MG63 (cell line): ENCODE results near the gene HOXA13. TPM values are rescaled to one million over a fixed set of nuclear protein-coding genes. Genes with fewer than 3 reads are reported as not detected.
A peak's percentile ranks its signal among the peaks of the same experiment; 100 is the strongest.

Experiments
- DNase-seq: peaks from one replicate; pipeline ENCODE4 v3.0.0-alpha.2; 2020
- H3K27me3 ChIP-seq: fragments of 250-450 bp; sonication (Bioruptor Pico); 2 replicates; pipeline ENCODE4 v1.5.1; 2020; ENCODE audit warnings: mild to moderate bottlenecking, moderate library complexity
- H3K36me3 ChIP-seq: fragments of 250-450 bp; sonication (Bioruptor Pico); 2 replicates; pipeline ENCODE4 v1.5.1; 2020; ENCODE audit warnings: mild to moderate bottlenecking, moderate library complexity
- H3K4me3 ChIP-seq: fragments of 250-450 bp; sonication (Bioruptor Pico); 2 replicates; pipeline ENCODE4 v1.5.1; 2020; ENCODE audit warnings: mild to moderate bottlenecking, moderate library complexity
- H3K9me3 ChIP-seq: fragments of 250-450 bp; sonication (Bioruptor Pico); 2 replicates; pipeline ENCODE4 v1.5.1; 2020; ENCODE audit warnings: mild to moderate bottlenecking, moderate library complexity
- total RNA-seq: library from RNA; depleted of rRNA; stranded (reverse); fragments of >200 nt; shearing (Covaris generic); gene quantifications from 2 replicates; pipeline ENCODE4 v1.2.3, GENCODE V29; 2014; ENCODE audit warnings: low replicate concordance

The HOXA13 gene
- total RNA-seq, 1 experiment from 2014 or later, result 0.30 TPM

DNA sequence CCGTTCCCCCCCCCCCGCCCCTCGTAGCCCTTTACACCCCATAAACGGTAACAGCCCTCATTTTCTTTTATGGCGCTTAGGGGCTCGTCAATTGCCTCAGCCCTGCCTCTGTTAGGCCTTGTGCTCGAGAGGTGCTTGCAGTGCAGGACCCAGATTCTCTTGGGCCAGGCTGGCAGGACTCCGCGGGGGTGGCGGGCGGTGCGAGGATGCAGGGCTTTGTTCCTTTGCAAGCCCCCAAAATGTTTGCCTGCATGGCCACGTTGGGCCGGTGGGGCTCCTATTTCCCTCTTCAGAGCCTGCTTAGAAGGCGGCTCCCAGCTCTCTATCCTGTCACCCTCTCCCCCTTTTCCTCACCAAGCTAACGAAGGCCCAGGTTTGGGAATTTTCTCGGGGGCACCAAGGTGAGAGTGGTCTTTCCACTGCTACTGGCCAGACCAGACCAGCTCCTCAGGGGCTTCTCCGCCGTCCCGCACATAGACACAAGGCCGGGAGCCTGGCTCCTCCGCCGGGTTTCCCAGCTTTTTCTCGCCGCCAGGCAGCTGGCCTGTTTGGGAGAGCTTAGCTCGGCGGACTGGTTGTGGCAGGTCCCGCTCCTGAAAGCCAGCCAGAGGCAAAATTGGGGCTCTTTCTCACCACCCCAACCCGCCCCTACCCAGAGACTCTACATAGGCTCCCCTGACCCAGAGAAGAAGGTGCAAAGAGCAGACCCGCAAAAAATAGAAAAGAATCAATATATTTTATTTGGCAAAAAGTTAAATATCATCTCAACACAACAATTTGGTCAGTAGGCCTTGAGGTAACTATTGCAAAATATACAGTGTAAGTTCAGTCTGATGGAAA is 38.0 kb downstream of the HOXA13 start:
- peak overlapping the region; percentile 62 for H3K4me3 ChIP-seq
- no peaks in the 10 kb centered on the region for H3K9me3 ChIP-seq
- H3K36me3 ChIP-seq, result peaks cover 38% of the 10 kb centered on the region
- DNase-seq, result no peak
- no peaks in the 10 kb centered on the region for H3K27me3 ChIP-seq

DNA sequence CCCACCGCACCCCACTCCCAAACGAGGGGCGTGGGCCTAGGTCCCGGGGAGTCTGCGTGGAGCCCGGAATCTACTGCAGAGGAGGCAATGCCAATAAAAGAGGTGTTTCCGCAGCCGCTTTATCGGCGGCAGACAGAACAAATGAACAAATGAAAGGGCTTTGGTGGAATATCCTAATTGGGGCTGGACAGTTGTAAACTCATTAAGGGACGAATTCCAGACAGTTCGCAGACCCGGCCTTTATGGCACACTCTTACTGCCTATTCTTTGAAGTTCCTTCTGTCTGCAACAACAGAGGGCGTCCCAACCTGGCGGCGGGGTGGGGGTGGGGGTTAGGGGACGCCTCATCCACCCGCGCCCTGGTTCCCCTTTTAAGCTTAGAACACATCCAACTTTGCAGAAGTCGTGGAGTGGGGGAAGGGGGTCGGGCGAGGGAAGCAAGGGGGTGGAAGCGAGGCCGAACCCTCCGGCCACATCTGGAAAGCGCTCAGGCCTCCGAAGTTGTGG is 38.6 kb downstream of the HOXA13 start:
- peaks cover 34% of the 10 kb centered on the region for H3K36me3 ChIP-seq
- no peaks in the 10 kb centered on the region for H3K9me3 ChIP-seq
- DNase-seq, result peak; percentile 39
- H3K4me3 ChIP-seq, result peak overlapping the region; percentile 46
- no peaks in the 10 kb centered on the region for H3K27me3 ChIP-seq

DNA sequence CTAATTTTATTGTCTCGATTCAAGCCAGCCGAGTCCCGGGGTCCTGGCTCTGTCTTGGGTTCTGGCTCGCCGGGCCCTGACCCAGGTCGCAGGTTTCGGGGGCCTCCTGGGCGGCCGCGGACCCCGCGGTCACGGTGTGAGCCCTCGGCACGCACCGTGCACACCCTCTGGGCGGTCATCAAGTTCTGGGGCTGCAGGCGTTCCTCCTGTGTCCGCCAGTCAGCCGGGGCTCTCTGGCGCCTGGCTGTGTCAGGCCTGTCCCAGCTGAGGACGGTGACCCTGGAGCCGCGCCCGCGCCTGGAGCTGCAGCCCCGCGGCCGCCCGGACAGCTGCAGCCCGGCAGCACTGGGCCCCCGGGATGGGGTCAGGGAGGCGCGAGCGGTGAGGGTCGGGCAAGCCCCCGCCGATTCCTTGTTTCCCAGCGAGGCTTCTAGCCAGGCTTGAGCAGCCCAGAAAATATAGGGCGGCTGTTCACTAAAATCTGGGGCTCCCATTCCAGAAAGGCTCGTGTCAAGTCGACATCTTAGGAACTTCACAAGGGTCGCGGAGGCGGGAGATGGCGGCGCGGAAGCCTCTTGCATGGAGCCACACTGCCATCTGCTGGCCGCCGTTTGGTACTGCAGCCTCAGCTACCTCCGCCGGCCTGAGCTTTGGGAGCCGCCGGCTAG is 39.2 kb downstream of the HOXA13 start:
- peak; percentile 76 for DNase-seq
- peak overlapping the region; percentile 46 for H3K4me3 ChIP-seq
- no peaks in the 10 kb centered on the region for H3K27me3 ChIP-seq
- H3K9me3 ChIP-seq, result no peaks in the 10 kb centered on the region
- peaks cover 34% of the 10 kb centered on the region for H3K36me3 ChIP-seq

DNA sequence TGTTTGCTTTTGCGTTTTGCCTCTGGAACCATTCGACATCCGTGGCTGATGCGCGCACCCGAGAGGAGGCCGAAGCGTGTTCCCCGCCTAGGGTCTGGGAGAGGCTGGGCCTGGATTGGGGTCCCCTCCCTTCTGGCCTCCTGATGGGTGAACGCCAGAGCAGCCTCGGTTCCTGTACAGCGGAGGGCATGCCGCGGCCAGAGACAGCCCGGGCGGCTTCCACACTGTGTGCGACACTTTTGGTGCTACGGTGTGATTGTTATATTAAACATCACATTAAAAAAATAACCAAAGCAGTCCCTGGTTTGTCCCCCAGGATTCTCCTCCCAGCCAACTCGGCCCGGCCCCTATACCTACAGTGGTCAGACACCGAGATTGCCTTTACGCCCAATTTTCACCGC is 39.7 kb downstream of the HOXA13 start:
- H3K27me3 ChIP-seq, result no peaks in the 10 kb centered on the region
- no peak for DNase-seq
- H3K36me3 ChIP-seq, result peaks cover 33% of the 10 kb centered on the region
- peak overlapping the region; percentile 46; the same call in 1 of the 2 replicates for H3K4me3 ChIP-seq
- no peaks in the 10 kb centered on the region for H3K9me3 ChIP-seq

DNA sequence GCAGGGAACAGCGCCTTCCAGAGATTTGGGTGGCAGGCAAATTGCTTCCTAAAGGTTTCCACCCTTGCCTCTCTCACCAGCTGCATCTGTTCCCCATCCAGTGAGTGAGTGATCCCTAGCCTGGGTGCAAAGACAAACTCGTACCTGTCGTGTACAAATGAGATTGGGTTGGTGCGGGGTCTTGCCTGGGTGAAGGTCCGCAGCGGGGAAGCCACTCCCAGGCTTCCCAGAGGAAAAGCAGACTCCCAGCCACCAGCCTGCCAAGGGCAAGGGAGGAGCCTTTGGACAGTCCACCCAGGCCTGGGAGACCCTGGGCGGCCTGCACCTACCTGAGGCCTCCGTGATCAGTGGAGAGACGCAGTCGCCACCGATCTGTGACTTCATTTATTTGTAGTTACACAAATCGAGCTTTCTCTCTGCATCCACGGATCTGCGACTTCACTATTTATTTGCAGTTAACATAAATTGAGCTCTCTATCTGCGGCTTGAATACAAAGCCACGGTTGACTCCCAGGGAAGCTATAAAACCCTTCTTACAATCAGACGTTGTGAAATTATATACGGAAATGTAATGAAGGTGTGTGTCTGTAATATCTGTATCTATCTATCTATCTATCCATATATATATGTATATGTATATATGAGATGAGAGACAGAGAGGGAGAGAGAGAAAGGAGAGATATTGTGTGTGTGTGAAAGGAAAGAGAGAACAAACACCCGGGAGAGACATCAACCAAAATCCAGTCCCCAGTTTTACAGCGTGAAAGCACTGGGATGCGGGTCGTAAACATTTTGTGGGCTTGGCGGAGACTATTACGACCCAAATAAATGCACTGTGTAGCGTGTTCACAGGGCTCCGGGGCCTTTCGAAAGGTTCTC is 40.4 kb downstream of the HOXA13 start:
- no peak for DNase-seq
- Histone ChIP-seq H3K9me3 (no peaks in the 10 kb centered on the region), H3K36me3 (peaks cover 26% of the 10 kb centered on the region), H3K4me3 (no peak overlapping the region), H3K27me3 (no peaks in the 10 kb centered on the region)

DNA sequence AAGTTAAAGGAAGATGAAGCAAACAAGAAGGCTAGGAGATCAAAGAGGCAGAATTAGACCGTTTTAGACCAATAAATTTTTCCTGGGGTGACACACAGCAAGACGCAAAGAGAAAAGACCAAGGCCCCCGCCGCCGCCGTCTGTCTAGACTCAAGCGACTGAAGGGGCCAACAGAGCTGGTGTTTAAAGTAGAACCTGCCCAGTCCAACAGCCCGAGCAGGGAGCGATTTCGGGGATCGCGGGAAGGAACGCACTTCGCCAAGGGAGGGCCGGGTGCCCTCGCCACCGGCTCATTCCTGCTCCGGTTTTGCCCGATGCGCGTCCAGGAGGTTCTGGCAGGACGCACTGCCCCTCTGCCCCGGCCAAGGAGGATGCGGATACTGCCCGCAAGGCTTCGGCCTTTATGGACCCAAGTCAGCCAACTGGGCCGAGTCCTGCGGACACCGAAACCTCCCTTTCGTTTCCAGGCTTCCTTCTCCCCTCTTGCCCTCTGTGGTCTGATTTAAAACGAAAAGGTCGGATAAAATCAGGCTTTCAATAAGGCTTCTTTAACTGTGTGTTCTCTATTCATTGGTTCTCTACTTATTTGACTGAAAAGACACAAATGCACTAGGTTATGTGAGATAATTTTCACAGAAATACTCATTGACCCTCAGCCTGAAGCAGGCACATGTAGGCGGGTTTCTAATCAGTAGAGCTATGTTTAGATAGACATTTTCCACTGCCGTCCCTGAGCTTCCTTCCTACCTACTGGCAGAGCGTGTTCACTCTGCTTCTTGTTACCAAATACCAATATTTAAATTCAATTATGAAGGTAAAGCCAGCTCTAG is 41.2 kb downstream of the HOXA13 start:
- no peaks in the 10 kb centered on the region for H3K9me3 ChIP-seq
- H3K27me3 ChIP-seq, result no peaks in the 10 kb centered on the region
- no peak overlapping the region for H3K4me3 ChIP-seq
- peaks cover 18% of the 10 kb centered on the region for H3K36me3 ChIP-seq
- no peak for DNase-seq

DNA sequence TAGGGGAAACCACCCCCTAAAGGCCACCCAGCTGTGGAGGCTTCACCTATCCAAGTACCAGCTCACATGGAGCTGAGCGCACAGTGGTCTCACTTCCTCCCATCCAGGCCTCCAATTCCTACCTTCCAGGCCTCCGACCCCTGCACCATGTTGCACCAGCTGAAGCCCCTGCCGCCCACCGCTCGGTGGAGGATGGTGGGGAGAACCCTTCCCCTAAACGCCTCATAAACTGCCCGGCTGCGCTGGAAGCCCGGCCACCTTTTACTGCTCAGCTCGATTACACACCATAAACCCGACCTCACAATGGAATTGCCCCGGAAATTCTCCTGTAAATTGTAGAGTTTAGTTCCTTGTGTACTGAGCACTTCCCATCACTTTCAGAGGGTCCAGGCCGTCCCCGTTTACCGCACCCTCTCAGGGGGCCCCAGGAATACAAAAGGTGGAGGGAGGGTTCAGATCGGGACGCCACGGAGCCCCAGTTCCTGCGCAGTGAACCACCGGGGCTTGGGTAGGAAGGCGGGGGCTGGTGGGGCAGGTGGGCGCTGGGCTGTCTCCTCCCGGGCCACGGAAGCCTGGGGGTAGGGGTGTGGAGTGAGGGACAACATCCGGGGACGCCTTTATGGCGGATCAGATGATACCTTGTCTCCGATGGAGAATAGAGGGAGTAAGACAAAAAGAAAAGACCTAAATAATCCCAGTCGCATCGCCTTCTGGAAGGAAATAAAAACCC is 42.0 kb downstream of the HOXA13 start:
- Histone ChIP-seq H3K36me3 (peaks cover 10% of the 10 kb centered on the region), H3K4me3 (no peak overlapping the region), H3K27me3 (no peaks in the 10 kb centered on the region), H3K9me3 (no peaks in the 10 kb centered on the region)
- no peak for DNase-seq

DNA sequence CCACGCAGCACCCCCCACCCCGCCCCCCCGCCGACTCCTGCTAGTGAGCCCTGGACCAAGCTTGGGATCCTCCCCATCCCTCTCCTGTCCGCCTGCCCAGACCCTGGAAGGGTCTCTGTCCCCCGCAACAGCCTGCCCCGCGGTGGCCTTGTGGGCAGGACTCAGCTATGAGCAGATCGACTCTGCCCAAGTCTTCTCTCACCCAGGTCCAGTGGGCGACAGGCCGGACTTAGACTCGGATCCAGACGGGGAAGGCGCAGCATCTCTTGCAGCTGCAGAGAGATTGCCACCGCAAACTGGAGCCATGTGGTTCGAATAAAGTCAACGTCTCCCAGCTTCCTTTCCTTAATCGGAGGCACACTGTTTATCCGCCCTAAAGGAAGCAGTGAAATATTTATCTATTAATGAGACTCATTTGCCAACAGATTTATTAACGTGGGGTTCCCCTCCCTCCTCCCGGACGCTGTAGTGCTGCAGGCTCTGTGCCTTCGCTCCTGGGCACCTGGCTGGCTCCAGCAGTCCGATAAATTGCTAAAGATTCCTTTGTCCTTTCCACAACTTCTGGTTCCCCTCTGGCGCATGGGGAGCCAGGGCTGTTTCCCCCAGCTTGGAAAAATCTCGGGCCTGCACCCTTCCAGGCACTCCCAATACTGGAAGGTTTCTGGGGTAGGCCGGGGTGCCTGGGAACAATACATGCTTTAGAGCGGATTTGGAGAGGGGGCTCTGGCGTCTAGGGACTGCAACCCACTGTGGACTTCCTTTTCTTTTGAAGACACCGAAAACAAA is 42.8 kb downstream of the HOXA13 start:
- no peak for DNase-seq
- H3K27me3 ChIP-seq, result no peaks in the 10 kb centered on the region
- peaks cover 5% of the 10 kb centered on the region; the same call in 1 of the 2 replicates for H3K36me3 ChIP-seq
- no peaks in the 10 kb centered on the region for H3K9me3 ChIP-seq
- H3K4me3 ChIP-seq, result peak overlapping the region; percentile 83

DNA sequence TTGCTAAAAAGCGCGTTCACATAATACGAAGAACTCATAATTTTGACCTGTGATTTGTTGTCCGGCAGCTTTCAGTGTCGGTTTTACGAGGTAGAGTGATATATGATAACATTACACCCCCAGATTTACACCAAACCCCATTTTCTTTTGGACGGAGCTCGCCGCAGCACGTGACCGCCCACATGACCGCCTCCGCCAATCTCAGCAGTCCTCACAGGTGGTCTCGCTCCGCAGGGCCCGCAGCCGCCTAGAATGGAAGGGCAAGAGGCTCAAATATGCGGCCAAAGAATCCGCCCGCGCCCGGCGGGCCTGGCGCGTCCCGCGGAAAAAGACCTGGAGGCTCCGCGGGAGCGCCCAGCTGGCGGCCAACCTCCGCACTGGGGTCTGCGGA is 43.4 kb downstream of the HOXA13 start, which contains the start of gene HOXA7:
Gene HOXA7, minus strand, starts transcription at position 168 of the 391 bp plus-strand sequence. Its CDS starts 130 bp downstream, at position 38.
- Histone ChIP-seq H3K36me3 (no peaks in the 10 kb centered on the region), H3K4me3 (peak within 1 kb of the TSS; percentile 83), H3K9me3 (no peaks in the 10 kb centered on the region), H3K27me3 (no peaks in the 10 kb centered on the region)
- peak; percentile 86 for DNase-seq

DNA sequence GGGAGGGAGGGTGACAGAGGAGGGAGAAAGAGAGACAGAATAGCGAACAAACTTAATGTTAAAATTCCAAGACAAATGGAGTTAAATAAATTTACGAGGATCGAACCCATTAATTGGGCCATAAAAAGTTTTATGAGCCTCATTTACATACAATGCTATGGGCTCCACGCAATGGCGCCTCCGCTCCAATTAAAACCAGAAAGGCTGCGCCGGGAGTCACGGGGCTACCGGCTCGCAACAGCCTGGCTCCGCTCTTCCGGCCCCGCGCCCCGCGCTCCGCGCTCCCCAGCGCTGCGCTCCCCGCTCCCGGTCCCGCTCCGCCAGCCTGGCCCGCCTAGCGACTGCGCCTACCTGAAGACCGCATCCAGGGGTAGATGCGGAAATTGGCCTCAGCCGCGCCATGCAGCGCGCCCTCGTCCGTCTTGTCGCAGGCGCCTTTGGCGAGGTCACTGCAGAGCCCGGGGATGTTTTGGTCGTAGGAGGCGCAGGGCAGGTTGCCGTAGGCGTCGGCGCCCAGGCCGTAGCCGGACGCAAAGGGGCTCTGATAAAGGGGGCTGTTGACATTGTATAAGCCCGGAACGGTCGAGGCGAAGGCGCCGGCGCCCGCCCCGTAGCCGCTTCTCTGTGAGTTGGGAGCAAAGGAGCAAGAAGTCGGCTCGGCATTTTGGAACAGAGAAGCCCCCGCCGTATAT is 43.9 kb downstream of the HOXA13 start:
- Histone ChIP-seq H3K36me3 (no peaks in the 10 kb centered on the region), H3K27me3 (no peaks in the 10 kb centered on the region), H3K9me3 (no peaks in the 10 kb centered on the region), H3K4me3 (peak overlapping the region; percentile 83)
- DNase-seq, result peak; percentile 47

DNA sequence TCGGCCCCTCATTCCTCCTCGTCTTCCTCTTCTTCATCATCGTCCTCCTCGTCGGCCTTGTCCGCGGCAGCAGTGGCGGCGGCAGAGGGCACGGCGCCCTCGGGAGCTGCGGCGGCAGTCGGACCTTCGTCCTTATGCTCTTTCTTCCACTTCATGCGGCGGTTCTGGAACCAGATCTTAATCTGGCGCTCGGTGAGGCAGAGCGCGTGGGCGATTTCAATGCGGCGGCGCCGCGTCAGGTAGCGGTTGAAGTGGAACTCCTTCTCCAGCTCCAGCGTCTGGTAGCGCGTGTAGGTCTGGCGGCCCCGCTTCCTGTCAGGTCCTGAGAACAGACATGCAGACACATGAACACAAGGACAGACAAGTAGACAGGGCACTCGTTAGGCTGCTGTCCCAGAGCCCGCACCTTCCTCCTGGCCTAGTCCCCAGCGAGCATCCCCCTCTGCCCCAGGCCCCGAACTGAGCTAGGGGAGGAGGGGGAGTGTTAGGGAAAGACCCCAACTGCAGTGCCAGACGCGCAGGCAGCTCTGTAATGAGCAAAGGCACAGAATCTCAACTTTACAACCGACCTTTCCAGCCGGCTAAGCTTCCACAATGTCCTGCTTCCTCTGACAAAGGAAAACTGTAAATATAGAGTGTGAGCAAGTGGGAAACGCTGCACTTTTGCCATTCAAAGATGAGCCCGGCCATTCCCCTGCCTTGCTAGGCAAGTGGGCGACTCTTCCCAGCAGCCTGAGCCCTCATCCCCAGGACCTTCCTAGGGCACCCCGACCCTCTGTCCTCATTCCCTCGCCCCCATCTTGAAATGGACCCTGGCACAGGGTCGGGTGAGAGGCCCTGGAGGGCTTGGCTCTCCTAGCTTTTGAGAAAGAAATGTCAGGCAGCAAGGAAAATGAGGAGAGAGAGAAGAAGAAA is 44.7 kb downstream of the HOXA13 start:
- Histone ChIP-seq H3K36me3 (no peaks in the 10 kb centered on the region), H3K27me3 (no peaks in the 10 kb centered on the region), H3K4me3 (peak overlapping the region; percentile 83), H3K9me3 (no peaks in the 10 kb centered on the region)
- DNase-seq, result no peak

DNA sequence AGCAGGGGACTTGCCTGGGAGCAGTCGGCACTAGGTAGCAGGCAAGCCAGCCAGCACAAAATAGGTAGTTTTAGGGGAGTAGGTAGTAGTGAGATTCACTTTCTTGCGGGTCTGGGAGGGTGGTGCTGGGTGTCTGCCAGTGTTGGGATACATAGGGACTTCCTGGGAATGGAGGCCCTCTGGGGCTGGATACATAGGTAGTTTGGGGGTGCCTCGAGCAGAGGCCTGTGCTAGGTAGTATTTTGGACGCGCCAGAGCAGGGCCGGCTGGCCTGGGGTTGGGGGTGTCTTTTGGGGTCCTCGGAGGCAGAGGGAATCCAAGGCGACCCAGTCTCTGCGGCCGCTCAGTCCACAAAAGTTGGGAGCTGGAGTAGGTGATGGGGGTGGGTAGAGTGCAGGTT is 45.5 kb downstream of the HOXA13 start:
- Histone ChIP-seq H3K27me3 (no peaks in the 10 kb centered on the region), H3K9me3 (no peaks in the 10 kb centered on the region), H3K4me3 (no peak overlapping the region), H3K36me3 (no peaks in the 10 kb centered on the region)
- DNase-seq, result no peak

DNA sequence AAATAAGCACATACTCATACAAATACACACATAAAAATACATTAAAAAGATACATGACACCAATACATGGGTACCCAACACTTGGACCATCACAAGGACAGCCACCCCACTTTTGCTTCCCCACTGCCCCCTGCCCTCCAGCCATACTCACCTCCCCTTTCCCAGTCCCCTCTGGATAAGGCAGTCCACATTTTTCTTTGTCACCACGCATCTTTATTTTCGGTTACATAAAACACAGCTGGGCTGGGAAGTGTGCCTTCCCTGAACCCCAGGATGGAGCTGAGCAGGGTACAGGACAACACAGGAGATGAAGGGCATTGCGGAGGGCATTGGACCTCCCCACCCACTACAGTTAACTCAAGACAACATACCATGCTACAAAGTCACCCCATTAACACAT is 46.4 kb downstream of the HOXA13 start:
- Histone ChIP-seq H3K27me3 (no peaks in the 10 kb centered on the region), H3K4me3 (no peak overlapping the region)

More for the DNA sequence above, 46.4 kb downstream of the HOXA13 start:
- H3K36me3 ChIP-seq, result no peaks in the 10 kb centered on the region
- no peaks in the 10 kb centered on the region for H3K9me3 ChIP-seq
- DNase-seq, result no peak
